C4-2B (cell line): Measurements from ENCODE around the gene AUTS2.

Source experiments
- CTCF ChIP-seq: fragments of 450-650 bp; conservative IDR thresholded peaks from 2 replicates; pipeline ENCODE4 v1.5.1; 2017; ENCODE audit warnings: mild to moderate bottlenecking
- ZFX ChIP-seq: fragments of 450-650 bp; IDR thresholded peaks from 2 replicates; pipeline ENCODE4 v1.6.1; 2017

- TF ChIP-seq CTCF (no peak), ZFX (no peak)
Measured at GRCh38 chr7:70036695-70037094, 438.4 kb downstream of the AUTS2 start.
